Stimulated activated CD4-positive, alpha-beta T cell treated with anti-CD3 and anti-CD28 coated beads, TNF-alpha, amount 100 ng/mL, for 1 hour (primary cell): ENCODE results near the gene GPBP1L1.
"Not testable (repeated sequence)": the region's sequence is repeated elsewhere in the genome, so short reads cannot be mapped to it uniquely, and the experiment has no call there.

ENCODE experiments used
- DNase-seq, 3 donors: peaks; one replicate each; pipeline ENCODE4 v3.0.0-alpha.2; 2020; ENCODE audit warnings: low read depth in 3 of 3, low spot score in 1 of 3

The GPBP1L1 gene

DNA sequence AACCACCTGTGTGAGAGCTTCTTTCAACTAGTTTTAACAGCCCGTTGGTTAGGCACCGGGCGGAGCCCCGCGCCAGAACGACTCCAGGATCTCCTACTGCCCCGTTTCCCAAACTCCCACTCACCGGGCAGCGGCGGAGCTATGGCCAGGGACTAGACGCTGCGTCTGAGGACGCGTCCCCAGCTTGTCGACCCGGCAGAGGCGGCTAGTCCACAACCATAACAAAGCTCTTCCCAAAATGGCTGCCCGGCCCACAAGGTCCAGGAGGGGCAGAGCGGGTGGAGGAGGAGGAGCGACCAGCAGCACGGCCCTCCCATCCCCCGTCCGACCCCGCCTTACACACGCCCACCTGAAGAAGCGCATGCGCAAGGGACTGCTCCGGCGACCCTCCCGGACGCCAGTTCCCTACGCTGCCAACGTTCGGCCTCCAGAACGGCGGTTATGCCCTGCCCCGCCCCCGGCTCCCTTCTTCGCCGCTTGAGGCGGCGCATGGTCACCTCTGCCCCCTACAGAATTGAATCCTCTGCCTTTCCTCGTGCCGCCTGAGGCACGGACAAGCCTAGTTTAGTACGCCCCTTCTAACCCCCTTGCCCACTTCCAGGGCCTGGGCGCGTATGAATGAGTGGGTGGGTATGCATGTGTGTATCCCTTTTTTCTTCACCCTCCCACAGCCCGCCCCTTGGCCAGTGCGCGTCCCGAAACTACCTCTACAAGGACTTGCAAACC, at the start of gene GPBP1L1:
Gene GPBP1L1 (minus strand): TSS at position 246 of the 726 bp plus-strand sequence. CDS start 27,446 bp downstream, outside the sequence.
- DNase-seq, result peak; percentile 94 to 97 (median 97)

- DNase-seq, result no peak
Measured at GRCh38 chr1:45730780-45731319, 44.5 kb upstream of the GPBP1L1 start.

DNA sequence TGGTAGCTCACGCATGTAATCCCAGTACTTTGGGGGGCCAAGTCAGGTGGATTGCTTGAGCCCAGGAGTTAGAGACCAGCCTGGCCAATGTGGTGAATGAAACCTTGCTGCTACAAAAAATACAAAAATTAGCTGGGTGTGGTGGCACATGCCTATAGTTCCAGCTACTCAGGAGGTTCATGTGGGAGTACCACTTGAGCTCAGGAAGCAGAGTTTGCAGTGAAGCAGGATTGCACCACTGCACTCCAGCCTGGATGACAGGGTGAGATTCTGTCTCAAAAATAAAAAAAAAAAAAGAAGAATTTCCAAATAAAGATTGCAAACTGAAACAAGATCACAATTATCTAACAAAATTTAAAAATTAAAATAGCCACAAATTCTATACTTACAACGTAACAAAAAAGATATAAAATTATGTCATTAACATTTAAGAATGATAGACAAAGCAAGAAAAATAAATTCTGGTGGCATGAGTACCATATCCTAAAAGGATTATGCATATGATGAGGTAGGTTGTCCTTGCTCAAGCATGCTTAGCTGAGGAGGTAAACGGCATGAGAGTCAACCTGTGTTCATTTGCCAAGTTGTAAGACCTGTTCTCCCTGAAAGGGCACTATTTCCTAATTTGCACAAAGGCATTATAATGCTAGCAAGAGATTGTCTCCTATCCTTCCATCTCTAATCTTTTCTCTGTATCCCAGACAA, 43.9 kb upstream of the GPBP1L1 start:
- DNase-seq, result no peak

DNA sequence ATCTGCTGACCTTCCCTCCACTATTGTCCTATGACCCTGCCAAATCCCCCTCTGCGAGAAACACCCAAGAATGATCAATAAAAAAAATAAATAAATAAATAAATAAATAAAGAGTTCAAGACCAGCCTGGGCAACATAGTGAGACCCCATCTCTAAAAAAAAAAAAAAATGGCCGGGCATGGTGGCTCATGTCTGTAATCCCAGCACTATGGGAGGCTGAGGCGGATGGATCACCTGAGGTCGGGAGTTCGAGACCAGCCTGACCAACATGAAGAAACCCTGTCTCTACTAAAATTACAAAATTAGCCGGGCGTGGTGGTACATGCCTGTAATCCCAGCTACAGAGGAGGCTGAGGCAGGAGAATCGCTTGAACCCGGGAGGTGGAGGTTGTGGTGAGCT, 39.7 kb upstream of the GPBP1L1 start:
- not testable (repeated sequence) for DNase-seq

DNA sequence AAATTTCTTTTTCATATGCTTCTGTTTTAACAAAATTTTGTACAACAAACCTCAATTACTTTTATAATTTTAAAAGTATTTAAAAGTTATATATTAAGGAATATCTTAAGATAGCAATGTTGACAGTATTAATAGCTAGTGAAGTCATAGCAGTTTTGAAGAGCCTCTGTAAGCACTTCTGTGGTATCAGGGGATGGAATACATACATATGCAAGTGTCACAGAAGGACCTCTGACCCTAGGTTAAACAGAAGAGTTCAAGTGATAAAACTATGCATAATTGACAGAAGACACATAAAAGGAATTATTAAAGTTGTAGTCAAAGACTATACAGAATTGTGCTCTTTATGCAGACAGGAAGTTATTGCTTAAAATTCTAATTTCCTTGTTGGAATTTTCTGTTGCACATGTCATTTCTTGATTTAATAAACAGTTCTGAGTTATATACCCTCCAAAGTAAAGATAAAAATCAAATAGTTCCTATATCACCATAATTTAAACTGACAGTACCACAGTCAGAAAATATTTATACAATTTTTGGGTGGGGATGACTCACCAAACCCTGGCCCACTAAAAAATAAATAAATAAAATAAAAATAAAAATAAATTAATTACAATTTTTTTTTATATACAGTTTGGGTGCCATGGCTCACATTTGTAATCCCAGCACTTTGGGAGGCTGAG, 37.1 kb upstream of the GPBP1L1 start:
- no peak for DNase-seq

DNA sequence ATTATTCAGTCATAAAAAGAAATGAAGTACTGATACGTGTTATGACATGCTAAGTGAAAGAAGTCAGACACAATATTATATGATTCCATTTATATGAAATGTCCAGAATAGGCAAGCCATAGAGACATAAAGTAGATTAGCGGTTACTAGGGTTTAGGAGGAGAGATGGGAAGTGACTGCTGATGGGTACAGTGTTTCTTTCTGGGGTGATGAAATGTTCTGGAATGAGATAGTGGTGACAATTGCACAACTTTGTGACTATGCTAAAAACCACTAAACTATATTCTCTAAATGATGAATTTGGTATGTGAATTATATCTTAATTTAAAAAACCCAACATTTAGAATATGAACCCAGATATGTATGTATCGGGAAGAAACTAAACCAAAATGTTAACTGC, 36.5 kb upstream of the GPBP1L1 start:
- DNase-seq, result no peak

DNA sequence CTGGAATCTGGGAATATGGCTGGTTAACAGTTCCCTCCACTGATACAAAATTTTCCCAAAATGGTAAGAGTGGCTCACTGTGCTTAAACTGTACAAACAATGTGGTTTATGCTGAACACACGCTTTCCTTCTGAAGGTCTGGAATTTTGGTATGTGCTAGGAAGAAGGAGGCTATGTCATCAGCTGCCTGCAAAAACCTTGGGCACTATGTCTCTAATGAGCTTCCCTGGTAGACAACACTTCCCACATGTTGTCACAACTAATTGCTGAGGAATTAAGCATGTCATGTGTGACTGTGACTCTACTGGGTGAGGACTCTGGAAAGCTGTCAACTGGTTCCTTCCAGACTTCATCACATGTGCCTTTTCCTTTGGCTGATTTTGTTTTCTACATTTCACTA, 34.9 kb upstream of the GPBP1L1 start:
- DNase-seq, result no peak

GRCh38 chr1:45718289-45718688, 32.0 kb upstream of the GPBP1L1 start:
- DNase-seq, result no peak

GRCh38 chr1:45717386-45717785, 31.1 kb upstream of the GPBP1L1 start:
- not testable (repeated sequence) for DNase-seq

DNA sequence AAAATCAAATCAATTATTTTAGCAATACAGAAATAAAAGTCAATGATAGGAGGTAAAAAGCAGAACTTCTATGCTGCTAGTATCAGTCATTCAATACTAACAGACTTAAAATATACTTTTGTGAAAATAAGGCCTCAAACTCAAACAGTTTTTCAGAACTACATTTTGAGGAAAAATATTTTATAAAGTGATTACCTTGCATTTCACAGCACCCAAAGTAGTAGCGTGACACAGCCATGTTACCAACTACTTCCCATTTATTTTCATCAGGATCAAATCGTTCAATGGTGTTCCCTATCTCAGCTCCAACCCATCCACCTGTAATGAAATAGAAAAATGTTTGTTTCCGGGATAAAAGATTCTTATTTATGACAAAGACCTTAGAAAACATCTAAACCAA, 30.4 kb upstream of the GPBP1L1 start:
- no peak for DNase-seq

DNA sequence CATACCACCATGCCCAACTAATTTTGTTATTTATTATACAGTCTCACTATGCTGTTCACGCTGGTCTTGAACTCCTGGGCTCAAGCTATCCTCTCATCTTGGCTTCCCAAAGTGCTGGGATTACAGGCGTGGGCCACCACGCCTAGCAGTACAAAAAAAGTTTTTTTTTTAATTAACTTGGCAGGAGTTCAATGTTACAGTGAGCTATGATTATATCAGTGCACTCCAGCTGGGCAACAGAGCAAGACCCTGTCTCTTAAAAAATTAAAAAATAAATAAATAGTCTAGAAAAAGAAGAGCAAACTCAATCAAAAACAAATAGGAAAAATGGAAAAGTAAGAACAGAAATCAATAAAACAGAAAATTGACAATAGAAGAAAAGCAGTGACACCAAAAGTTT, 27.4 kb upstream of the GPBP1L1 start:
- no peak for DNase-seq

- no peak for DNase-seq
Measured at GRCh38 chr1:45704637-45705036, 18.3 kb upstream of the GPBP1L1 start.

GRCh38 chr1:45694823-45695222, 8.5 kb upstream of the GPBP1L1 start:
- no peak for DNase-seq

DNA sequence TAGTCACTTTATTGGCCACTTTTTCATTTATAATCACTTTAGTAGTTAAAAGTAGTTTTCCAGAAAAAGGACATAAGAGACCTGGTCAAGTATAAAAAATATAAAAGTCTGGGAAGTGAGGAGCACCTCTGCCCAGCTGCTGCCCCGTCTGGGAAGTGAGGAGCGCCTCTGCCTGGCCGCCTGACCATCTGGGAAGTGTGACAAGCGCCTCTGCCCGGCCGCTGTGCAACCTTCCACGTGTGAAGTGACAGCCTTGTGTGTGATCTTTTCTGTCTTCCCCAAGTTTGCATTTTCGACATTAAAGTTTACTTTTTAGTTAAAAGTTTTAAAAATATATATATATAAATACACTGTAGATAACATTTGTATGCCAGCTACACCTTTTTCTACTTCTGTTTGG, 7.5 kb upstream of the GPBP1L1 start:
- not testable (repeated sequence) for DNase-seq

DNA sequence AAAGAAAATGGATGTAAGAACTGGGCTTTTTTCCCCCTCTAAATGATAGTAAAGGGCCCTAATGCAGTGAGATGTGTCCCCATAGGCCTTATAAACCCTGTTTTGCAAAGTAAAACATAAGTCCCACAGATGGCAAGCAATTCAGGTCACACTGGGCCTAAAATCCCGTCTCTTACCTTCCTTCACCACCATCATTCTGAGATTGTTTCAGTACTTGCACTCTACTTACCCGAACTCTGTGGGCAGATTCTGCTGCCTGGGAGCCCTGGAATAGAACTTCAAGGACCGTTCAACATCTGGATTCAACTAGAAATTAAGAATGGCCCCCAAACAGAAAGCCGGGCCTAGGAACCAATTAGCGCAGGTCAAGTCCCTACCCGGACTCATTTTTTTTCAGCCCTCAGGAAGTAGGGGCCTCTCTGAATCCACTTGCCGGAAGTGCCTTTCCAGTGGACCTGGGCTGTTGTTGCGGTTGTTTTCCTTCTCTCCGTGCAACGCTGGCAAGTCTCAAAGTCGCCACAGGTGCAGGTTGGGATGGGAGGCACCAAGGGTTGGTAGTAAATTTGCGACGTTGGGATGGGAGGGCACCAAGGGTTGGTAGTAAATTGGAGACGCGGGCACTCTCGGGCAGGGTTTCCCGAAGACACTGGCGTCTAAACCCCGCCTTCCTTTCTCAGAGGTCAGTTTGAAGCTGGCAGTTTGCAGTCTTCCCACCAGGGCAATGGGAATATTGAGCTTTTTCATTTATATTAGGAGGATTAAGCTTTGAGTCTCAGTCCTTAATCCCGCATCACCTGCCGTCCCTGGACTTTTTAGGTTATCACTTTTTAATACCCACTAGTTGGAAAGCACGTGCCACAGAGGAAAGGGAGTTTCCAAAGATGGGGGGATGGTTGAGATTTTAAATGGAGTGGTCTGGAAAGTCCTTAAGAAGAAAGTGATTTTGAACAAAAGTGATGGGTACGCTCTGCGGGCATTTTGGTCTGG, 1.7 kb upstream of the GPBP1L1 start, which contains the start of gene TMEM69:
Gene TMEM69 (plus strand): TSS at position 428 of the 987 bp plus-strand sequence. CDS start 2,888 bp downstream, outside the sequence.
- DNase-seq, result peak; percentile 35 to 57 (median 53)

- DNase-seq, result peak; percentile 86 to 93 (median 91)
Measured at GRCh38 chr1:45687014-45687753, 851 bp upstream of the GPBP1L1 start.

- peak; percentile 16 to 42 (median 28) for DNase-seq
Measured at GRCh38 chr1:45686015-45686287, 382 bp downstream of the GPBP1L1 start.

DNA sequence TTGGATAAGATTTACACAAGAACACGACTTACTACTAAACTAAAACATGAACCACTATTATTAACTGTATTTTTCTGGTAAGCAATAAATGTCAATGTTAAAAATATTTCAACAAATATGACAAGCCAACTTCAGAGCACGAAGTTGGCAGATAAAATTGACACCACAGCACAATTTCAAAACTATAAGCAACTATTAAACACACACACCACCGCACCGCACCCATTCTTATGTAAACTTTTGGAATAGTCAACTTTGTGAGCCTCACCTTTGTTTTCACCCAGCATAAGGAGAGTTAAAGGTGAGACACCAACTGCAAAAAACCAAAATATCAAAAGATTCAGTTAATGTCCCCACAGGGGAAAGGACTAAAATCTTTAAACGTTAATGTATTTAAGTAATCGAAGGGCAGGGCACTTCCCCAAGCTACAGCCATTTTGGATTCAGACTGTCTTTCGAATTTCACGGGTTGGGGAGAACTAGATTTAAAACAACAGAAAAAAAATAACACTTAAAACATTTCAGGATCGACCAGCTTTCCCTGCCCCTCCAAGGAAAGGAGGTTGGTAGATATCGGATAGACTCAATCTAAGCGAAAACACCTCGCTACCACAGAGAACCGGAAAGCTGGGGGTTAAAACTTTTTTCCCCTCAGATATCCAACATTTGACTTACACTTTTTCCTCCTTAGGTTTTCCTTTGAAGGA, 872 bp downstream of the GPBP1L1 start:
- no peak for DNase-seq

GRCh38 chr1:45684402-45684801, 1.9 kb downstream of the GPBP1L1 start:
- no peak for DNase-seq
